Neural progenitor cell (in vitro differentiated cells): ENCODE data around the gene CTDSP1.

Source experiments
- EZH2 ChIP-seq: fragments of 200-600 bp; sonication (generic); IDR thresholded peaks from 2 replicates; pipeline ENCODE4 v1.6.1; 2017; ENCODE audit warnings: antibody characterized with exemption, mild to moderate bottlenecking, moderate library complexity
- EZH2phosphoT487 ChIP-seq: fragments of 200-600 bp; sonication (generic); IDR thresholded peaks from 2 replicates; pipeline ENCODE4 v1.6.1; 2017; ENCODE audit warnings: antibody characterized with exemption
- TF ChIP-seq, protein P1 (sequence below): fragments of 200-600 bp; sonication (generic); IDR thresholded peaks from 2 replicates; pipeline ENCODE4 v1.5.1; 2017; ENCODE audit warnings: antibody characterized with exemption, mild to moderate bottlenecking

DNA sequence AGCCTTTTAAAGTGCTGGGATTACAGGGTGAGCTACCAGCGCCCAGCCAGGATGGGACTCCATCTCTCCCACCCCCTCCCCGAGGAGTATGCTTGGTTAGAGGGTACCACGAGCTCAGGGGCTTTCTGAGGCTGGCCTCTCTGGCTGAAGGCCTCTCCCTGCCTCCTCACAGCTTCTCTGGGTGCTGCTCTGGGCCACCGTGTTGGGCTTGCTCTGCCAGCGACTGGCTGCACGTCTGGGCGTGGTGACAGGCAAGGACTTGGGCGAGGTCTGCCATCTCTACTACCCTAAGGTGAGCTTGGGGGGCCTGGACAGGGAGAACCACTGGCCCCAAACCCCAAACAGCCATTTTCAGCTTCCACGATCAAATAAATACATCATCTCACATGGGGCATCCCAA, 14.7 kb upstream of the CTDSP1 start:
- TF ChIP-seq, protein P1, sequence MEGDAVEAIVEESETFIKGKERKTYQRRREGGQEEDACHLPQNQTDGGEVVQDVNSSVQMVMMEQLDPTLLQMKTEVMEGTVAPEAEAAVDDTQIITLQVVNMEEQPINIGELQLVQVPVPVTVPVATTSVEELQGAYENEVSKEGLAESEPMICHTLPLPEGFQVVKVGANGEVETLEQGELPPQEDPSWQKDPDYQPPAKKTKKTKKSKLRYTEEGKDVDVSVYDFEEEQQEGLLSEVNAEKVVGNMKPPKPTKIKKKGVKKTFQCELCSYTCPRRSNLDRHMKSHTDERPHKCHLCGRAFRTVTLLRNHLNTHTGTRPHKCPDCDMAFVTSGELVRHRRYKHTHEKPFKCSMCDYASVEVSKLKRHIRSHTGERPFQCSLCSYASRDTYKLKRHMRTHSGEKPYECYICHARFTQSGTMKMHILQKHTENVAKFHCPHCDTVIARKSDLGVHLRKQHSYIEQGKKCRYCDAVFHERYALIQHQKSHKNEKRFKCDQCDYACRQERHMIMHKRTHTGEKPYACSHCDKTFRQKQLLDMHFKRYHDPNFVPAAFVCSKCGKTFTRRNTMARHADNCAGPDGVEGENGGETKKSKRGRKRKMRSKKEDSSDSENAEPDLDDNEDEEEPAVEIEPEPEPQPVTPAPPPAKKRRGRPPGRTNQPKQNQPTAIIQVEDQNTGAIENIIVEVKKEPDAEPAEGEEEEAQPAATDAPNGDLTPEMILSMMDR: no peak
- TF ChIP-seq EZH2 (no peak), EZH2phosphoT487 (no peak)
